AG08395 (cell line): ENCODE measurements around the gene GRHL3.

Source experiments
- DNase-seq: peaks from one replicate; pipeline ENCODE4 v3.0.0; 2012; ENCODE audit warnings: mixed read lengths, low spot score

GRHL3 gene

DNA sequence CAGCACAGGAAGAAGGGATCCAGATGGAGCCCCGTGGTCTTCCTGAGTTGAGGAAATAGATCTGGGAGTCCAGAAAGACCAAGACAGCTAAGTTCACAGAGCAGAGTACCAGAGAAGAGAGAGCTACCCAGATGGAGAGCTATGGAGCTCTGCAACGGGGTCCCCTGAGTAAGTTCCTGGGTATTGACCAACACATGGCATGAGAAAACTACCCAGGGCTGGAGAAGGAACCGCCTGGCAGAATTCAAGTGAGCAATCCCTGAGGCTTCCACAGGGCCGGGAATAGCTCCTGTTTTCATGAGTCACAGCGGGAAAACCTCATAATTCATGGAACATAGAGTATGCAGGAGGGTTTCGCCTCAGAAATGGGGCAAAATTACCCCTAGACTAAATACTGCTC is 74.7 kb downstream of the GRHL3 start:
- peak; percentile 83 for DNase-seq

DNA sequence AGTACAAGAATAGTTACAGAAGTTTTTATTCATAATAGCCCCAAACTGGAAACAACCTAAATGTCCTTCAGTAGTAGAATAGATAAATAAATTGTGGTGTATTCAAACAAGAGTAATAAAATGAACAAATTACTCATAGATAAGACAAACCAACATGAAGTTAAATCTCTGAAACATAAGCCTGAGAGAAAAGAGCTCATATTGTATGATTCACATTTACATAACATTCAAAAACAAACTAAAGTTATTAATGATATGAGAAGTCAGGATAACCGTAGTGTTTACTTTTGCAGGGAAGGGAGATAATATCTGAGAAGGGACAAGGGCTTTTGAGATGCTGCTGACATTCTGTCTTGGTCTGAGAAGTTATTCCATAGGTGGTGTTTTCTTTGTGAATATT is 80.9 kb downstream of the GRHL3 start:
- no peak for DNase-seq

- DNase-seq, result no peak
Measured at GRCh38 chr1:24403806-24404205, 84.6 kb downstream of the GRHL3 start.
